22Rv1 (cell line): Measurements from ENCODE around the gene TIMM44.

ENCODE experiments used
- H3K27ac ChIP-seq: fragments of 450-650 bp; 2 replicates; pipeline ENCODE4 v1.5.1; 2017
- ZFX ChIP-seq: fragments of 450-650 bp; IDR thresholded peaks from 2 replicates; pipeline ENCODE4 v1.6.1; 2017; ENCODE audit warnings: antibody characterized with exemption, borderline replicate concordance
- TF ChIP-seq, protein P1 (sequence below): fragments of 450-650 bp; IDR thresholded peaks from 2 replicates; pipeline ENCODE4 v1.5.1; 2017; ENCODE audit warnings: mild to moderate bottlenecking

The TIMM44 gene

DNA sequence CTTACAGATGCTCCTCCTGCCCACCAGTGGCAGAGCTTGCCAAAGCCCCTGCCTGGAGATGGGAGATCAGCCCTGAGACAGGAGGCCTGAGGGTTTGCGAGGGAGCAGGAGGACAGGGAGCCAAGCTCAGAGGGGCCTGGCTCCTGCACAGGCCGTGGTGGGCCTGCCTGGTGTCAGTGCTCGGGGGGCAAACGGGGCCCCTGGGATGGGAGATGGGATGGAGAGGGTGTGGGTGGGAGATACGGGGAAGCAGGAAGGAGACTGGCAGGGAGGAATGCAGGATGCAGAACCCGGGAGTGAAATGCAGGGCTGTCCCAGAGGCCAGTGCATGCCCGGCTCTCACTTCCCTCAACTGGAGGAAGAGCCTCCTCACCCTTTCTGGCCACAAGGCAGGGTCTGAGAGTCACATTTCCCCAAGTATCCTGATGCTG is 42.0 kb upstream of the TIMM44 start:
- TF ChIP-seq, protein P1, sequence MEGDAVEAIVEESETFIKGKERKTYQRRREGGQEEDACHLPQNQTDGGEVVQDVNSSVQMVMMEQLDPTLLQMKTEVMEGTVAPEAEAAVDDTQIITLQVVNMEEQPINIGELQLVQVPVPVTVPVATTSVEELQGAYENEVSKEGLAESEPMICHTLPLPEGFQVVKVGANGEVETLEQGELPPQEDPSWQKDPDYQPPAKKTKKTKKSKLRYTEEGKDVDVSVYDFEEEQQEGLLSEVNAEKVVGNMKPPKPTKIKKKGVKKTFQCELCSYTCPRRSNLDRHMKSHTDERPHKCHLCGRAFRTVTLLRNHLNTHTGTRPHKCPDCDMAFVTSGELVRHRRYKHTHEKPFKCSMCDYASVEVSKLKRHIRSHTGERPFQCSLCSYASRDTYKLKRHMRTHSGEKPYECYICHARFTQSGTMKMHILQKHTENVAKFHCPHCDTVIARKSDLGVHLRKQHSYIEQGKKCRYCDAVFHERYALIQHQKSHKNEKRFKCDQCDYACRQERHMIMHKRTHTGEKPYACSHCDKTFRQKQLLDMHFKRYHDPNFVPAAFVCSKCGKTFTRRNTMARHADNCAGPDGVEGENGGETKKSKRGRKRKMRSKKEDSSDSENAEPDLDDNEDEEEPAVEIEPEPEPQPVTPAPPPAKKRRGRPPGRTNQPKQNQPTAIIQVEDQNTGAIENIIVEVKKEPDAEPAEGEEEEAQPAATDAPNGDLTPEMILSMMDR, result no peak
- no peak for TF ChIP-seq ZFX
- H3K27ac ChIP-seq, result no peak overlapping the region

DNA sequence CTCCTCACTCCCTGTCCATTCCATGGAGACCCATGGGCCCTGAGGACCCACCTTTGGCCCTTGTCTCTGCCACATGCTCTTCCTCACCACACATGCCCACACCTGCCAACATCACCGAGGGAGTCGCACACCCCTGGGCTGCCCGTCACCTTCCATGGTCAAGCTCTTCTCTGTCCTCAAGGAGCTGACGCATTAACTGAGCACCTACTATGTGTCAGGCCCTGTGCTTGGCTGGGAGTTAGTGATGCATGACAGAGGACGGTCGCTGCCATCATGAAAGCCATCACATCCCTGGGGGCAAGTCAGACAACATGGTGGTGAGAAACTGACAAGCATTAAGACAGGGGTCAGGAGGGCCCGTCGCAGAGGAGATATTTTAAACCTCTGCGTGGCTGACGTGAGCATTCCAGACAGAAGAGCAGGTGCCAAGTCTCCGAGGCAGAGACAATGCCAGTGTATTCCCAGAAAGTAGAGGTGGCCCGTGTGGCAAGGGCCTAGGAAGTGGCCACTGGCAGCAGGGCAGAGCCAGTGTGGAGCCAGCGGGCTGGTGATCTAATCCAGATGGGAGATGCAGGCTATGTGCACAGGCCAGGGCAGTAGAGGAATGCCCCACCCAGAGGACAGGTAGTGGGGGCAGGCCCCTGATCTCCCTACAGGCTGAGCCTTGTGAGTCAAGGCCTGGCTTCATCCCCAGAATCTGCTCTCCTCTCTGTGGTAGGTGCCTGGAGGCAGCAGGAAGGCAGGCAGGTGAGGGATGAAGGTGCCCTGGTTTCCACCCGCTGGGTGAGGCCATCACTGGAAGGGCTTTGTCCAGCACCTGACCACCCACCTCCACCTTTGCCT is 40.8 kb upstream of the TIMM44 start:
- no peak overlapping the region for H3K27ac ChIP-seq
- no peak for TF ChIP-seq ZFX
- TF ChIP-seq, protein P1, result no peak

GRCh38 chr19:7983286-7983950 is 40.0 kb upstream of the TIMM44 start:
- no peak for TF ChIP-seq ZFX
- no peak overlapping the region for H3K27ac ChIP-seq

GRCh38 chr19:7982651-7983099 is 39.2 kb upstream of the TIMM44 start:
- no peak overlapping the region for H3K27ac ChIP-seq
- TF ChIP-seq, protein P1, result no peak
- no peak for TF ChIP-seq ZFX

DNA sequence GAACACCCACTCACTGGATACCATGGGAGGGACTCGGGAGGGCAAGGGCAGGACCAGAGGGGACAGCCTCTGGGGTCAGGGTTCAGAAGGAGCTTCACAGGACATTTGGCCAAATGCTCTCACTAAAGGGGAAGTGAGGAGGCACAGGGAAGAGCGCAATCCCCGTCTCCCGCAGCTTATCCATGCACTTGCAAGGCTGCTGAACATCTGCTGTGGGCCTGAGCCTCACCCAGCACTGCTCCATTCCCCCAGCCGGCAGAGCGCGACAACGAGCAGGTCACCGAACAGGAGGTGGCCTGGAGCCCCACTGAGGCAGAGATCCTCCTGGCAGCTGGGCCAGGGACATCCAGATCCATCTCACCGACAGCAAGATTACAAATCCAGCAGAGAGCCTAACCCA is 38.6 kb upstream of the TIMM44 start:
- TF ChIP-seq, protein P1, result no peak
- TF ChIP-seq ZFX, result no peak
- H3K27ac ChIP-seq, result no peak overlapping the region

- H3K27ac ChIP-seq, result no peak overlapping the region
- TF ChIP-seq ZFX, result no peak
- TF ChIP-seq, protein P1, result no peak
Observed at GRCh38 chr19:7981661-7982060, 38.2 kb upstream of the TIMM44 start.

- TF ChIP-seq, protein P1, result no peak
- H3K27ac ChIP-seq, result no peak overlapping the region
Observed at GRCh38 chr19:7981199-7981598, 37.7 kb upstream of the TIMM44 start.
